ENCODE results near the gene TP63. TPM values are rescaled to one million over a fixed set of nuclear protein-coding genes. Genes with fewer than 3 reads are reported as not detected.

The TP63 gene
- polyA plus RNA-seq, 2 of the 4 experiments (the other 2 are of a cell fraction) = 1.5 to 5.4 TPM

- ChIA-PET POLR2A (no interaction called here), CTCF (no interaction called here)
- TF ChIP-seq KDM5A (IDR thresholded peaks at IDR 0.05) = no peak
- peak; percentile 48; the same call in 1 of the 2 replicates for TF ChIP-seq FOSL2 (IDR thresholded peaks at IDR 0.05)
- TF ChIP-seq FOSL2 (CRISPR knock-in tag; IDR thresholded peaks at IDR 0.05) = peak; percentile 56
- no peak for TF ChIP-seq BHLHE40 (IDR thresholded peaks at IDR 0.05; ENCODE audit: low read depth, low read length)
- peak; percentile 47; the same call in 1 of the 2 replicates for TF ChIP-seq JUNB (IDR thresholded peaks at IDR 0.05)
- TF ChIP-seq MAX (IDR thresholded peaks at IDR 0.05) = no peak
- Histone ChIP-seq H3K4me1 (peaks cover 43% of the 10 kb centered on the region), H3K4me3 (no peak overlapping the region), H3K4me2 (peak overlapping the region; percentile 57), H3K9me3 (no peaks in the 10 kb centered on the region), H3K27ac (peak overlapping the region; percentile 59 to 87)
- FAIRE-seq (no peak), DNase-seq (ENCODE audit: low read depth in 1 of 2, low spot score in 1 of 2) (peak; percentile 45 to 84), ATAC-seq (peak; percentile 84 to 85)
- 24% methylated on average over 5 of the region's 5 CpGs for WGBS (ENCODE audit: missing lambda C conversion rate)
Observed at GRCh38 chr3:189824629-189825312, 193.6 kb downstream of the TP63 start.

- CTCF ChIA-PET = interaction anchor here (1.5 kb wide), 1 partner anchor 15 kb away, joined by 3 read pairs; no protein-coding TSS in a partner anchor
- H3K4me2 ChIP-seq = no peak overlapping the region
- POLR2A ChIA-PET = no interaction called here
- ATAC-seq (no peak), FAIRE-seq (no peak), DNase-seq (ENCODE audit: low read depth in 1 of 2, low spot score in 1 of 2) (no peak)
- H3K27ac ChIP-seq = peak overlapping the region in 1 of 2 experiments; percentile 47; a peak in 2 of 6 replicates
- H3K4me1 ChIP-seq = peaks cover 28% of the 10 kb centered on the region
- no peak overlapping the region for H3K4me3 ChIP-seq
- TF ChIP-seq JUNB (IDR thresholded peaks at IDR 0.05) (no peak), GATA3 (IDR thresholded peaks at IDR 0.05; ENCODE audit: borderline replicate concordance) (no peak), EHF (CRISPR knock-in tag; IDR thresholded peaks at IDR 0.05) (no peak), ELK1 (IDR thresholded peaks at IDR 0.05; ENCODE audit: low read depth, low read length) (no peak), RNF2 (IDR thresholded peaks at IDR 0.05; ENCODE audit: borderline replicate concordance, low read depth) (no peak), RFX5 (IDR thresholded peaks at IDR 0.05) (no peak), REST (IDR thresholded peaks at IDR 0.05) (no peak), JUN (IDR thresholded peaks at IDR 0.05) (no peak), EHMT2 (IDR thresholded peaks at IDR 0.05; ENCODE audit: low read depth) (no peak), RARB (CRISPR knock-in tag; IDR thresholded peaks at IDR 0.05) (no peak), CEBPB (IDR thresholded peaks at IDR 0.05) (no peak), SMC3 (IDR thresholded peaks at IDR 0.05) (no peak), ZNF302 (CRISPR knock-in tag; IDR thresholded peaks at IDR 0.05) (no peak), POLR2AphosphoS2 (conservative IDR thresholded peaks at IDR 0.05; ENCODE audit: low read length) (no peak), CHD2 (IDR thresholded peaks at IDR 0.05; ENCODE audit: low read length, partially characterized antibody) (no peak), ZC3H11A (IDR thresholded peaks at IDR 0.05) (no peak), SREBF2 (IDR thresholded peaks at IDR 0.05) (no peak), PHF8 (IDR thresholded peaks at IDR 0.05; ENCODE audit: borderline replicate concordance, low read depth) (no peak), MAZ (IDR thresholded peaks at IDR 0.05; ENCODE audit: borderline replicate concordance, low read depth, low read length) (no peak), E2F6 (IDR thresholded peaks at IDR 0.05; ENCODE audit: borderline replicate concordance, low read depth) (no peak)
- 93% methylated on average over 3 of the region's 3 CpGs for WGBS (ENCODE audit: missing lambda C conversion rate)
- H3K9me3 ChIP-seq = no peaks in the 10 kb centered on the region
Observed at GRCh38 chr3:189826566-189826965, 195.4 kb downstream of the TP63 start.

Measured in A549 (cell line).